NCI-H2107 (cell line): ENCODE results near the gene CCNY.
"Not testable (repeated sequence)": the region's sequence is repeated elsewhere in the genome, so short reads cannot be mapped to it uniquely, and the experiment has no call there.

Source experiments
- DNase-seq: peaks from one replicate; lab custom pipeline; 2025; lab: John Stamatoyannopoulos, UW

Gene CCNY

DNA sequence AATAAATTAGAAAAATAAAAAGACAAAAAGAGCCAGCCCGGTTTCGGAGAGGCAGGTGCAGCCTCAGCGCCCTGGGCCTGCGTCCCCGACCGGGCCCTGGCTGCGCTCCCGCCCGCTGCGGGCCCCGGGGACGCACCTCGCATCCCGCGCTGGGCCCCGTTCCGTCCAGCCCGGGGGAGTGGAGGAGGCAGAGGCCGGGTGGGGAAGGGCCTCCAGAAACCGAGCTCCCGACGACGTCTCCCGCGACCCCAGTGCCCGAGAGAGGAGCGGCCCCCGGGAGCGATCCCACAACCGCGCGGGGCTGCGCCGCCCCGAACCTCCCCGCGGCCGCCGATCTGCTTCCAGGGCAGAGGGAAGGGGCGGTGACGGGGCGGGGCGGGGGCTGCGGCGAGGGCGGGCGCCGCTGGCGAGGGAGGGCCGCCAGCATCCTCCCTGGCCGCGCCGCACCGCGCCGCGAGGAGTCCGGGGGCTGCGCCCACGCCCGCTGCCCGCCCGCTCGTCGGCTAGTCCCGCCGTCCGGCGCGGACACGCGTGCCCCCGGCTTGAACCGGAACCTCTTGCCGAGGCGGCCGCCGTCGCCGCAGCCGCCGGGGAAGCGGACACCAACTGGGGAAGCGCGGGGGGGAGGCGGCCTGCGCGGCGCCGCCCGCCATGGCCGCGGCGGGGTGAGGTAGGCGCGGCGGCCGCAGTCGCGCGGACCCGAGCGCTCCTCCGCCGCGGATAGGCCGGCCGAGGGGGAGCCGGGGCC lies at the start of gene CCNY:
Gene CCNY, plus strand, starts transcription at position 426 of the 748 bp plus-strand sequence. CDS start 545 bp downstream, outside the sequence.
- DNase-seq: no peak

DNA sequence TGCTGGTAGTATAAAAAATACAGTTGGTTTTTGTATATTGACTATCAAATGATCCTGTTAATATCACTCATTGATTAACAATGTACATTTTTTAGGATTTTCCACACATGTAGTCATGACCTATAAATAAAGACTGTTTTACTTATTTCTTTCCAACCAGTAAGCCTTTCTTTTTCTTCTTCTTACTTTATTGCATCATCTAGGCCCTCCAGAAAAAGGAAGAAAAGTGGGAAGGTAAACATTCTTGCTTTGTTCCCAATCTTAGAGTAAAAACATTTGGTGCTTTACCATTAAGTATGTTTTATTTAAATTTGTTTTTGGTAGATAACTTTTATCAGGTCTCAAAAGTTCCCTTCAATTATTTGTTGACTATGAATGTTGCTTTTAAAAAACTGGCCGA lies 47.1 kb upstream of the CCNY start:
- DNase-seq: no peak

DNA sequence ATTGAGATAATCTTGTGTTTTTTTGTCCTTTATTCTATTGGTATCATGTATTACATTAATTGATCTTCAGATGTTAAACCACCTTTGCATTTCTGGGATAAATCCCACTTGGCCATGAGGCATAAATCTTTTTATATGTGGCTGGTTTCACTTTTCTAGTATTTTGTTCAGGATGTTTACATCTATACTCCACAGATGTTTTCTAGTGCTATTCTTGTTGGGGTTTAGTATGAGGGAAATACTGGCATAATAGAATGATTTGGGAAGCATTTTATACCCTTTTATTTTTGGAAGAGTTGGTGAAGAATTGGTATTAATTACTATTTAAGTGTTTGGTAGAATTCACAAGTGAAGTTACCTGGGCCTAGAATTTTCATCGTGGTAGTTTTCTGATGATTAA lies 41.8 kb upstream of the CCNY start:
- DNase-seq: no peak

DNA sequence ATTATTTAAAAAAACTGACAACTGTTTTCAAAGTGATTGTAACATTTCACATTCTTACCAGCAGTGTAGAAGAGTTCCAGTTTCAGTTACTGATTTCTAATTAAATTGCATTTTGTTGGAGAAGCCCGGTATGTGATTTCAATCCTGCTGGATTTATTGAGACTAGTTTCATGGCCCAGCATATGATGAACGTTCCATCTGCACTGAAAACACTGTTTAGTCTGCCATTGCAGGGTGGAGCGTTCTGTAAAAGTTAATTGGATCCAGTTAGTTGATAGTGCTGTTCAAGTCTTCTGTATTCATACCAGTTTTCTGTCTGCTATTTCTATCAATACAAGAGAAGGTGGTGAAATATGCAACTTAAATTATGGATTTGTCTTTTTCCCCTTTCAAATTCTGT lies 37.3 kb upstream of the CCNY start:
- no peak for DNase-seq

DNA sequence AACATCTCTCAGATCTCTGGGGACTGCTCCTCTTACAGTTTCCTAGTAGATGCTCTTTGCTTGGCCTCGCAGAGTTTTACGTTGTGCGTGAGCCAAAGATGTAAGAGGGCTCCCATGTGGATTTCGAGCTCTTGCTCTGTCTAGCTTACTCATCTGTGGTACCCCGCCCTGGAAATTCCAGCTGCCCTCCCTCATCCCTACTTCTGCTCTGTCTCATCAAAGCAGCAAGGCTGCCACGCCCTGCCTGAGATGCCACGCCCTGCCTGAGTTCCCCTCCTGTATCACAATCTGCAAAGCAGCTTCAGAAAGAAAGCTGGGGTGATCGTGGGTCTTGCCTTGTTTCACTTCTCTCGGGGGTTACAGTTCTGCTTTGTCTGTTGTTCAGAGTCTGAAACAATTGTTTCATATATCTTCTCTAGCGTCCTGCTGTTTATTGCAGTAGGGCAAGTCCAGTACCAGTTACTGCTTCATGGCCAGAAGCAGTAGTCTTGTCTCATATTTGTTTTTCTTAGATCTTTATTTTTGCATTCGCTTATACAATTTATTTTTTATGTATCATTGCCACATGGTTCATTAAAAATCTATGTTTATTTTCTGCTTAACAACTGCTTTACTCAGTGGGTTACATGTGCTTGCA lies 36.1 kb upstream of the CCNY start:
- DNase-seq: no peak

DNA sequence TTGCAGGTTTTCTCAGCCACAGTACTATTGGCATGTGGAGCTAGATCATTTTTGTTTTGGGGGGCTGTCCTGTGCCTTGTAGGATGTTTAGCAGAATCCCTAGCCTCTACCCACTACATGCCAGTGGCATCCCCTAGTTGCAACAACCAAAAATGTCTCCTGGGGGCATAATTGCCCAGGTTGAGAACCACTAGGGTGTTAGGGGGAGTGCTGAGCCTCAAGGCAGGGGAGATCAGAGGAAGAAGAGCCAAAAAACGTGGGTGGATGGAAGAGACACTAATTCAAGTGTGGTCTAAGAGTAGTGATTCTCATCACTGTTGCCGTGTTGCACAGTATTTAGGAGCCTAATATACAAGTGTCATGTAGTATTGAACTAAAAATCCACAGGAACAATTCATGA lies 31.7 kb upstream of the CCNY start:
- DNase-seq: no peak

DNA sequence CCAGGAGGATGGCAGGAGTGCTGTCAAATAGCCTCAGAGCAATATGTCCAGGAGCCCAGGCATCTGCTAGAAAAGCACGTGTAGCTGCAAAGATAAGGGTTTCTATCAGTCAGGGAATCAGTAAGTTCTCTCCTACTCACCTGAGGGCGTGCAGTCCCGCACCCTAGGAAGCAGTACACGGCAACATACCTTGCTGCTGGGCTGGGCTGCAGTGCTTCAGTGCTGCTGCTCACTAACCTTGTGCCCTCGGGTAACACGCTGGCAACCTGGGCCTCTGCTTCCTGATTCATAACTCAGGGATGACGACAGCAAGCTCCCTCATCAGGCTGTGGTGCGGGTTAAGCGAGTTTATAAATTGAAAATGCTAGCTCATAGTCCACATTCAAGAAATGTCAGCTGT lies 29.5 kb upstream of the CCNY start:
- DNase-seq: no peak

DNA sequence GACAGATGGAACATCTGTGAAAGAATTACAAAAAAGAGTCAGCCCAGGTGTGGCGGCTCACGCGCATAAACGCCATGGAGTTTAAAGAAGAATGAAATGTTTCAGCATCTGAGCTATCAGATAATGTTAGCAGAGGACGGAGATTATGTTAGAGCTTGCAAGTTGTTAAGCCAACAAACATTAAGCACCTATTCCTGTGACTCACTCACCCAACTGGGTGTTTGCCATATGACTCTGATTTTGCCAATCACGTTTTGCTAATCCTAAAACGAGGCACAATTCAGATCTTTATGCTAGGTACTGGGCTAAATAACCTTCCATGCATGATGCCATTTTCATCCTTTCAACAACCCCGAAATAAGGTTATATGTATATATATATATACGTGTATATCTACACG lies 29.0 kb upstream of the CCNY start:
- no peak for DNase-seq

DNA sequence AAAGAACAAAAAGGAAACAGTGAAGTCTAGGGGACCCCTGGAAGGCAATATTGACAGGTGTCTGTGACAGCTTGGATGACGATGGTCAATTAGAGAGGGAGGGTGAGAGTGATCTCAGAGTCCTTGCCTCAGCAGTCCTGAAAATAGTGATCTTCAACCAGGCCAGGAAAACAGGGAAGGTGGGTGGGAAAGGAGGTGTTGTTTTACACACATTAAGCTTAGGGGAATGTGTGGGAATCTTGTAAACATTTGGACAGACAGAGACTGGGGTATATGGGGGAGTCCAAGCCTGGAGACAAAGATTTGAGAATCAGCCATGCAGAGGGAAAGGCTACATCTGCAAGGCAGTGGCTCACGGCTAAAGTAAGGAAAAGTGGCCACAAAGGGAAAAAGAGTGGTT lies 27.5 kb upstream of the CCNY start:
- DNase-seq: no peak

DNA sequence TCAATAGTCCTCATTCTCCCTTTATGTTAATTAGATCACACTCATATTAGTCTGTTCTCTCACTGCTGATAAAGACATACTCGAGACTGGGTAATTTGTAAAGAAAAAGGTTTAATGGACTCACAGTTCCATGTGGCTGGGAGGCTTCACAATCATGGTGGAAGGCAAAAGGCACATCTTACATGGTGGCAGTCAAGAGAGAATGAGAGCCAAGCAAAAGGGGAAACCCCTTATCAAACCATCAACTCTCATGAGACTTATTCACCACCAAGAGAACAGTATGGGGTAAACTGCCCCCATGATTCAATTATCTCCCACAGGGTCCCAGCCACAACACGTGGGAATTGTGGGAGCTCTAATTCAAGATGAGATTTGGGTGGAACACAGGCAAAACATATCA lies 22.2 kb upstream of the CCNY start:
- DNase-seq: not testable (repeated sequence)

DNA sequence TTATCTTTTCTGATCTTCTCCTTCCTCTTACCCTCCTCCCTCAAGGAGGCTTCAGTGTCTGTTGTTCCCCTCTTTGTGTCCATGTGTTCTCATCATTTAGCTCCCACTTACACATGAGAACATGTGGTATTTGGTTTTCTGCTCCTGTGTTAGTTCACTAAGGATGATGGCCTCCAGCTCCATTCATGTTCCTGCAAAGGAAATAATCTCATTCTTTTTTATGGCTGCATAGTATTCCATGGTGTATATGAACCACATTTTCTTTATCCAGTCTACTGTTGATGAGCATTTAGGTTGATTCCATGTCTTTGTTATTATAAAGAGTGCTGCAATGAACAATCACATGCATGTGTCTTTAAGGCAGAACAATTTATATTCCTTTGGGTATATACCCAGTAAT lies 21.1 kb upstream of the CCNY start:
- not testable (repeated sequence) for DNase-seq

DNA sequence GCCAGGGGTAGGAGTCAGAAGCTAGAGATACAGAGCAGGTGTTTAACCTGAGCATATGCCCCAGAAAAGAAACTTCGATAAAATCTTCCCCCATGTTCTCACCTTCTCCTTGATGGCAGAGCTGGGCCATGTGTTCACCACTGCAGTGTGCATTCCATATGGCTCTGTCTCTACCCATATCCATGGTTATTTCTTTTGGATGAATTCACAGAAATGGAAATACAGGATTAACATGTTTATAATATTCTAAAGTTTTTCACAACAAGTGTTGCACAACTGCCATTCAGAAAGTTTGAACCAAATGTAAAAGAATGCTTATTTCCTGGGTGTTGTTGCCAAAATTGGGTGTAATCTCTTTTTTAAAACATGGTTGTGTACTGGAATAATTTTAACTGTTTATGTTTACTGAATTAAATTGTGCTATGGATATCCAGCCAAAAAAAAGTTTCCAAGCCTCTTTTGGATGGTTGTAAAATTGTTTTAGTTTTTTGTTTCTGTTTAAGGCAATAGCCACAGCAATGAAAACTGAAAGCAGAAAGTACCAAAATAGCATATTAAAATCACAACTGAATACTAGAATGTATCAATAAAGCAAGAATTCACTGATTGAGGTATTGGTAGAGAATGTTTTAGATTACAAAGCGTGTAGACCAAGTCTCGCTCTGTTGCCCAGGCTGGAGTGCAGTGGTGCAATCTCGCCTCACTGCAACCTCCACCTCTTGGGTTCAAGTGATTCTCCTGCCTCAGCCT lies 19.9 kb upstream of the CCNY start:
- no peak for DNase-seq

DNA sequence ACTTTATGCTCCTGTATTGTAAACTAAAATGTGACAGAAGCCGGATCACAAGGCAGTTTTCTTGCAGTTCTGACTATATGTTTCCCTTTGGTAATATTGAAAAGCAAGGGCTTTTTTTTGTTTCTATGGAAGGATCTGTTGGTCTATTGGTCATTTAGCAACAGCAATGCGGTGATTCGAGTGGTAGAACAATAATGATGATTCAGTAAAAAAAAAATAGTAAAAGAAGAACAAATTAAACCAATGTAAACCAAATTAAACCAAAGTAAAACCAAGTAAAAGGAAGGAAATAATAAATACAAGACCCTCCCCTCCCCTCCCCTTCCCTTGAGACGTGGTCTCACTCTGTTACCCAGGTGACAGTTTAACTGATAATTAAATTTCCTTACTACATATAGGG lies 17.8 kb upstream of the CCNY start:
- DNase-seq: no peak

DNA sequence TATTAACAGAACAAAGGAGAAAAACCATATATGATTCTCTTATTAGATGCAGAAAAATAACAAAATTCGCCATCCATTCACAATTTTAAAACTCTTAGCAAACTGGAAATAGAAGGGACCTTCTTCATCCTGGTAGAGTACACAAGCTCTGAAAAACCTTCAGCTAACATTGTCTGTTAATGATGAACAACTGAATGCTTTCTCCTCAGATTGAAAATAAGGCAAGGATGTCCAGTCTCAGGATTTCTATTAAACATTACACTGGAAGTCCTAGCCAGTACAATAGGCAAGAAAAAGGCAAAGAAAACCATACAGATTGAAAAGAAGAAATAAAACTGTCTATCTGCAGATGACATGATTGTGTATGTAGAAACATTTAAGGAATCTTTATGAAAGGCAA lies 16.0 kb upstream of the CCNY start:
- DNase-seq: no peak

DNA sequence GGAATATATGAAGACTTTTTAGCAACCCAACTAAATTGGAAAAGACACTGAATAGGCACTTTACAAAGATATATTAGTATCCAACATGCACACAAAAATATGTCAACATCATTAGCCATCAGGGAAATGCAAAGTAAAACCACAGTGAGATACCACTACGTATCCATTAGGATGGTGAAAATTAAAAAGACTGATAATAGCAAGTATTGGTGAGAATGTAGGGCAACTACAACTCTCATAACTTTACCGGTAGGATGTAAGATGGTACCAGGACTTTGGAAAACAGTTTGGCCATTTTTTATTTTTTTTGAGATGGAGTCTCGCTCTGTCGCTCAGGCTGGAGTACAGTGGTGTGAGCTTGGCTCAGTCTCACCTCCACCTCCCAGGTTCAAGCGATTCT lies 13.7 kb upstream of the CCNY start:
- DNase-seq: no peak

DNA sequence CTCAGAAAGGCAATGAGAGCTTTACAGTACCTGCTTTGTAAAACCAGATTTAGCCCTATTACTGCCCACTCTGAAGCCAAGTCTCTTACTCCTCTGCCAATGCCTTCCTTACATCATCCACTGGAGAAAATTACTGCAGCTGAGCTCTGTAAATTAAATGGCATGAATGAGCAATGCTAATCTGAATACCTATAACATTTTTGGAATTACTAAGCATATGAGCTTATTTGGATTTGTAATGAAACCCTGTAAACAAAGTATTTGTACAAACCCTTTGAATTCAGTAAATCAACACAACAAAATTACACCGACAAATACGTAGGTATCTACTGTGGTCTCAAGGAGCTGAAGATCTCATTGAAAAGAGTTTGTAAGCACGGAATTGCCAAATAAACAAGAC lies 12.1 kb upstream of the CCNY start:
- no peak for DNase-seq

DNA sequence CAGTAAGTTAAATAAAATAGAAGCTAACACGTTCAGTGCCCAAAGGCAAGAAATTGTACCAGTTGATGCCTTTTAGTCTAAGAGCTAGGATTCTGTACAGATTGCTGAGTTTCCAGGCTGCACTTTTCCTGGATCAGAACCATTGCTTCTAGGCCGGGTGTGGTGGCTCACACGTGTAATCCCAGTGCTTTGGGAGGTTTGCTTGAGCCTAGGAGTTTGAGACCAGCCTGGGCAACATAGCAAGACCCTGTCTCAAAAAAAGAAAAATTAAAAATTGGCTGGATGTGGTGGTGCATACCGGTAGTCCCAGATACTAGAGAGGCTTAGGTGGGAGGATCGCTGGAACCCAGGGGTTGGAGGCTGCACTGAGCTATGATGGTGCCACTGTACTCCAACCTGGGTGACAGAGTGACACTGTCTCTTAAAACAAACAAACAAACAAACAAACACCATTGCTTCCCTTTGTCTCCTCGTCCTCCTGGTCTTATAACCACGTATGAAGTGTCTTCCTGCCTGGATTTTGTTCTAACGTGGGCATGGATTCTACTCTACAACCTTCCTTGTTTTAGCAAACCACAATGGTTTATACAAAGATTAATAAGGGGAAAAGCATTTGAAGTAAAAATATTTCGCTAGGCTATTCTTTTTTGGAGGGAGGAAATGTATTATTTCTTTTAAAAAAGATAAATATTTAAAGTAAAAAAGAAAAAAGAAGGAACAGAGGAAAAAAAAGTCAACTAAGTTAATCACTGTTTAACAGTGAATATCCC lies 9.7 kb upstream of the CCNY start:
- no peak for DNase-seq

DNA sequence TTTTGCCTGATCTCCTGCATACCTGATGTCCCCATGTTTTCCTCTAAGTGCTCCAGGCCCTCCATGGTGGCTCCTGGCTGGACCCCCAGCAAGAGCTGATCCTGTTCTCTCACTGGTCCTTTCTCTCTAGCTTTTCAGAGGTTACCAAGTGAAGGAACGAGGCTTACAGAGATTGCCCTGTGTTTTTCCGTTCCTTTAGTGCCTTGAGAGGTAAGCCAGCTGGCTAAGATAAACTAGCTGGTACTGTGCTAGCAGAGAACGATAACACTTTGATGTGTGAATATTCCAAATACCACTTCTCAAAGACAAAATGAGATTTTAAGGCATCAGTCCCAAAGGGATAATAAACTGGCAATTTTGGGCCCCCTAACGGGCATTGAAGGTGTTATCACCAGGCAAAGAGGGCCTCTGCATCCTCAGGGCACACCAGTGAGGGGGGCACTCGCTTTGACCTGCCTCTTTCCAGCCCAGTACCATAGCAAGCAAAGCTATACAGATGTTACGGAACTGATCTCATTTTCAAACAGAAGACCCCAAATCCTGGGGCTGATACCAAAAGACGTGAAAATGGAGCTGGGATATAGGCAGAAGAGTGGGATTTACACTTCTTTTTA lies 8.4 kb upstream of the CCNY start:
- DNase-seq: no peak

DNA sequence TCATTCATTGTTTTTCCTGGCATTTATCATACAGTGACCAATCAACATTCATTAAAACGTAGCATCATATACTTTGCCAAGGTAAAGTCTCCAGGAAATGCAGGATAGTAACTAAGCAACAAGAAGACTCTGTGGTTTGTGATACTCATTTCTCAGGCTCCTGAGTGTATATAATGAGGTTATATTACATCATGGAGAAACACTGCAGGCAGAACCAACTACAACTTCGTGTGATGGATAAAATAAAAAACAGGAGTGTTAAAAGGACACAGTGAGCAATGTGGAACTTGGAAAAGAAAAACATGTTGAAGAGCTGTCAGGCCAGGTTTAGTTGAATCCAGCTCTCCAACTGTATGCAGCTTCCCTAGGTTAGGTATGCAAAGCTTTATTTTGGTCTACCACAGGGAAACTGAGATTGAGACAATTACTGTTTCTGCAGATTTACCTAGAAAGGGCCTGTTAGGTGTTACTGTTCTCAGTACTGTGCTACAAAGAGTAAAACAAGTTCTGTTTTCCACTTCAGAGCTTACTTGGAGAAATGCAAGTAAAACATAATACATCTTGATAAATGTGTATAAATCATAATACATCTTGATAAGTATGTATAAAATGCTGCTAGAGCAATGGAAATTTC lies 7.8 kb upstream of the CCNY start:
- no peak for DNase-seq

DNA sequence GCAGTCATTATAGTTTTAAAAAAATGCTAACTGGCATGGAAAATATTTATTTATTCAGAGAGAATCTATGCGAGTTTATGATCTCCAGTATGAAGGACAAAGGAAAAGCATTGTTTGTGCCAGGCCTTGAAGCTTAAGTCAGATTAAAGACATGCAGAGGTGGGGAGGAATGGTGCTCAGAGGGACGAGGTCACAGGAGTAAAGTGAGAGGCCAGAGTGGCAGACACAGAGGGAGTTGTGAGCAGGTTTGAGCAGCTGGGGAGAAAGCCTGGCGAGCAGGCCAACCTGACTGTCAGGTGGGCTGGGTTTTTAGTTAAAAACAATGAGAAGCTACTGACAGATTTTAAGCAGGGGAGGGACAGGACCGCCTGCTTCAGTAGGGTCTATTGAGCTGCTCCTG lies 6.8 kb upstream of the CCNY start:
- DNase-seq: no peak

DNA sequence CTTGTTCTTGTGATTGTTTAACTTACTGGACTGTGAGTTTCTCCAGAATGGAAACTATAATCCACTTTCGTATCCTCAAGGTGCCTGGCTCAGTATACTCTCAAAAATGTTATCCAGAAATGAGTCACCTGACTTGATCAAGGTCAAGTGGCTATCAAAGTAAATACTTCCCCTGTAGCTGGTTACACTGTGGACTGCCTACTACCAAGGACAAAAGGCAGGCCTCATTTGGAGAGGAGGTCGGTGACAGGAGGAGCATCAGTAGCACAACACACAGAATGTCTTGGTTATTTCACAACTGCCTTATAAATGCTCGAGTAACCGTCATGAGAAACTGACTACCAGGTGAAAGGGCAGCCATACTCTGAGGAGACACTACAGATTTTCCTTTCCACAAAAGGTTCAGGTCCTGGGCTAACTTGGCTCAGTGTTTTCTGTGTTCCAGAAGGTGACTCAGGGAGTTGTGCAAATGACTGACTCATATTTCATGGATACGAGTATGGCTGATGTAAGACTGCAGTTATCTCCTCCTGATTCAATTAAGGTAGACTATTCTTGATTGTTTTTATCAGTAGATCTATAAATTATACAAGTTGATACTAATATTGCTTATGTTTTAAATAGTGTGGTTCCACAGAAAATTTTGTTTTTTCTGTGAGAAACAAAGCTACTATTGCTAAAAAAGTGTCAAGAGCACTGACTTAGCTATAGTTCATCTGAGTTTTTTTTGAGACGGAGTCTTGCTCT lies 4.2 kb upstream of the CCNY start:
- DNase-seq: no peak
